Lower leg skin (tissue), 4 donors: Measurements from ENCODE around the gene TGM1. TPM values are rescaled to one million over a fixed set of nuclear protein-coding genes. Genes with fewer than 3 reads are reported as not detected.

Experiments used
- DNase-seq, 2 donors: peaks; one replicate each; pipeline ENCODE4 v3.0.0-alpha.2; 2019; ENCODE audit warnings: low spot score in 2 of 2
- H3K4me3 ChIP-seq: fragments of 200-600 bp; sonication (generic); 2 replicates; pipeline ENCODE4 v1.5.1; 2017; ENCODE audit warnings: mild to moderate bottlenecking, low read depth; ENCODE audit not compliant: poor library complexity, severe bottlenecking
- CTCF ChIP-seq, 3 donors: fragments of 450-650 bp; IDR thresholded peaks; one replicate each; pipeline ENCODE4 v1.5.1; 2016; ENCODE audit warnings: antibody characterized with exemption in 3 of 3, mild to moderate bottlenecking in 3 of 3, moderate library complexity in 2 of 3
- POLR2A ChIP-seq, 2 donors: fragments of 450-650 bp; IDR thresholded peaks; one replicate each; pipeline ENCODE4 v1.6.1; 2016 to 2017; ENCODE audit warnings: antibody characterized with exemption in 2 of 2, mild to moderate bottlenecking in 1 of 2, moderate library complexity in 1 of 2
- WGBS, 2 donors: methylation state at CpG; one replicate each; pipeline ENCODE4 v1.1.5; 2018; 5-methylcytosine and 5-hydroxymethylcytosine counted together
- intact Hi-C: fragments of 100-400 bp; cut with DNase I; formaldehyde crosslinking; loops from one replicate; pipeline ENCODE4 v1.15.0; 2023; ENCODE audit warnings: low total_unique reads
- total RNA-seq, 4 donors: library from RNA; depleted of rRNA; stranded (reverse); fragments of >200 nt; gene quantifications; one replicate each; pipeline ENCODE4 v1.1.0, GENCODE V29; 2016

Gene TGM1
- total RNA-seq, 4 donors from 2014 or later = 160 to 283 (median 235) TPM

DNA sequence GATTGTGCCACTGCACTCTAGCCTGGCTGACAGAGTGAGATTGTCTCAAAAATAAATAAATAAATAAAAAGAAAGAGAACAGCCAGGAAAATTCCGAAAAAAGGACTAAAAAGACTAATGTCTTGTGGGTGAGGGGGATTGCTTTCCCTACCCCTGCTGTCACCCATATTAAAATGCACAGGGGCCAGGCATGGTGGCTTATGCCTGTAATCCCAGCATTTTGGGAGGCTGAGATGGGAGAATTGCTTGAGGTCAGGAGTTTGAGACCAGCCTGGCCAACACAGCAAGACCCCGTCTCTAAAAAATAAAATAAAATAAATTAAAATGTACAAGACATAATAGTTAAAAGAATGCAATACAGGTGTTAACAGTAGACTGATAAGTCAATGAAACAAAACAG lies 30.5 kb upstream of the TGM1 start:
- intact Hi-C loops = no loop called here
- TF ChIP-seq CTCF (IDR thresholded peaks at IDR 0.05) (no peak), POLR2A (IDR thresholded peaks at IDR 0.05) (no peak)

GRCh38 chr14:24292118-24292807 lies 29.3 kb upstream of the TGM1 start:
- no peak for TF ChIP-seq CTCF (IDR thresholded peaks at IDR 0.05)
- DNase-seq = no peak
- WGBS, 2 donors = 91 to 93% methylated on average over 11 of the region's 11 CpGs
- no peak overlapping the region for H3K4me3 ChIP-seq
- intact Hi-C loops = no loop called here

More for the DNA sequence above, 30.5 kb upstream of the TGM1 start:
- no peak for DNase-seq
- 92 to 94% methylated on average over 2 of the region's 2 CpGs for WGBS, 2 donors
- H3K4me3 ChIP-seq = no peak overlapping the region

GRCh38 chr14:24291446-24292117 lies 28.6 kb upstream of the TGM1 start:
- H3K4me3 ChIP-seq = no peak overlapping the region
- intact Hi-C loops = no loop called here
- no peak for DNase-seq
- TF ChIP-seq POLR2A (IDR thresholded peaks at IDR 0.05) = no peak
- no peak for TF ChIP-seq CTCF (IDR thresholded peaks at IDR 0.05)
- 84 to 93% methylated on average over 3 of the region's 3 CpGs for WGBS, 2 donors

GRCh38 chr14:24290746-24291145 lies 27.8 kb upstream of the TGM1 start:
- DNase-seq = no peak
- TF ChIP-seq CTCF (IDR thresholded peaks at IDR 0.05) (no peak), POLR2A (IDR thresholded peaks at IDR 0.05) (no peak)
- 77 to 91% methylated on average over 9 of the region's 9 CpGs for WGBS, 2 donors
- H3K4me3 ChIP-seq = no peak overlapping the region
- intact Hi-C loops = no loop called here

DNA sequence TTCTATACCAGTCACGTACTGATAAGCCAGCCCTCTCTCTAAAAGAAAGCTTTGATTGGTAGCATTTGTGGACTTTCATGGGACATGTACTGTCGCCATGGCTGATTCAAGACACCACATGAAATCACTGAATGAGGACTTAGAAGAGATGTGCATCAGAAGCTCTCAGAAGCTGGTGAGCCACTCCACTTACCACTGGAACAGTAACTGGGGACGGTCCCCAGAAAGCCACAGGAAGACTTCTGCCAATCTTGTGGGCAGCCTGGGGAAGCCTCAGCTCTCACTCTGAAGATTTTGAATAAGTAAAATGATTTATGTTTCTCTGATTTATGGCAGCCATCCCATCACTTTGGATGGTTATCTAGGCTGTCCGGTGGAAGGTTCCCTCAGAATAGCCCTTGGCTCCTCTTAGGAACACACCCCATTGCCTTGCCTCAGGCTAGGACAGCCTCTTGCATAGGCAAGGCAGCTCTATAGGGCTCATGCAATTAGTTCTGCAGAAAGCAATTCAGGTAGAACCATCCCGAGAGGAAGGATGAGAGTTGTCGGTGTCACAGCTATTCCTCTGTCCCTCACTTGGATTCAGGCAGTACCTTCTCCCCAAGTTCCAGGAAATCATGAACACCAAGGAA lies 26.8 kb upstream of the TGM1 start:
- WGBS, 2 donors = 73 to 87% methylated on average over 6 of the region's 6 CpGs
- no peak for DNase-seq
- intact Hi-C loops = no loop called here
- H3K4me3 ChIP-seq = no peak overlapping the region
- TF ChIP-seq CTCF (IDR thresholded peaks at IDR 0.05) (no peak), POLR2A (IDR thresholded peaks at IDR 0.05) (no peak)
